ENCODE data around the gene SSTR3.

Gene SSTR3

DNA sequence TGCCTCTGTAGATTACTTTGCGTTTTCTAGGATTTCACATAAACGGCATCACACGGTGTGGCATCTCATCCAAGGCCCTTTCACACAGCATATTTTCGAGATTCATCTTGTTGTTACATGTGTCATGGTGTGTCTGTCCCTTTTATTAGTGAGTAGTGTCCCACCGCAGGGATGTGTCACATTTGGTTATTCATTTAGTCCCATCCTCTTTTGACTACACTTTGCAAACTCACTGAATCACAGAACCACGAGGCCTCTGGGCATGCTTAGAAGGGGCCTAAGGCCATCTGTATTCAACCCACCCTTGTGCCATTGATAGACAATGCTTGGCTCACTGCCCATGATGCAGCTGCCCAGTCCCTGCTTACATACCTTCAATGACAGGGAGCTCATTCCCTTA lies 36.0 kb upstream of the SSTR3 start:
- Histone ChIP-seq H3K79me2 (ENCODE audit: control insufficient read depth, low read length) (peaks cover 7% of the 10 kb centered on the region), H3K9me2 (replicated peaks; ENCODE audit: control insufficient read depth, low read length) (no peaks in the 10 kb centered on the region), H3K27ac (ENCODE audit: low read depth, low read length) (no peak overlapping the region), H4K20me1 (ENCODE audit: control insufficient read depth, insufficient read depth, low read depth, low read length) (no peaks in the 10 kb centered on the region), H3K4me2 (ENCODE audit: low read length) (no peak overlapping the region), H3K4me3 (ENCODE audit: low read length) (no peak overlapping the region), H3F3A (ENCODE audit: control insufficient read depth, insufficient read depth) (peaks cover 26% of the 10 kb centered on the region), H3K4me1 (ENCODE audit: control insufficient read depth, low read length) (peaks cover 50% of the 10 kb centered on the region), H3K27me3 (ENCODE audit: control insufficient read depth, low read length) (no peaks in the 10 kb centered on the region), H3K9me3 (ENCODE audit: control insufficient read depth, insufficient read depth, low read length) (no peaks in the 10 kb centered on the region), H3K36me3 (ENCODE audit: control insufficient read depth, low read length) (peaks cover 6% of the 10 kb centered on the region)
- TF ChIP-seq EZH2phosphoT487 (IDR thresholded peaks at IDR 0.05; ENCODE audit: borderline replicate concordance, low read length) = no peak
- TF ChIP-seq, protein P1, sequence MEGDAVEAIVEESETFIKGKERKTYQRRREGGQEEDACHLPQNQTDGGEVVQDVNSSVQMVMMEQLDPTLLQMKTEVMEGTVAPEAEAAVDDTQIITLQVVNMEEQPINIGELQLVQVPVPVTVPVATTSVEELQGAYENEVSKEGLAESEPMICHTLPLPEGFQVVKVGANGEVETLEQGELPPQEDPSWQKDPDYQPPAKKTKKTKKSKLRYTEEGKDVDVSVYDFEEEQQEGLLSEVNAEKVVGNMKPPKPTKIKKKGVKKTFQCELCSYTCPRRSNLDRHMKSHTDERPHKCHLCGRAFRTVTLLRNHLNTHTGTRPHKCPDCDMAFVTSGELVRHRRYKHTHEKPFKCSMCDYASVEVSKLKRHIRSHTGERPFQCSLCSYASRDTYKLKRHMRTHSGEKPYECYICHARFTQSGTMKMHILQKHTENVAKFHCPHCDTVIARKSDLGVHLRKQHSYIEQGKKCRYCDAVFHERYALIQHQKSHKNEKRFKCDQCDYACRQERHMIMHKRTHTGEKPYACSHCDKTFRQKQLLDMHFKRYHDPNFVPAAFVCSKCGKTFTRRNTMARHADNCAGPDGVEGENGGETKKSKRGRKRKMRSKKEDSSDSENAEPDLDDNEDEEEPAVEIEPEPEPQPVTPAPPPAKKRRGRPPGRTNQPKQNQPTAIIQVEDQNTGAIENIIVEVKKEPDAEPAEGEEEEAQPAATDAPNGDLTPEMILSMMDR (IDR thresholded peaks at IDR 0.05; ENCODE audit: low read depth, low read length, poor library complexity, severe bottlenecking) = no peak

DNA sequence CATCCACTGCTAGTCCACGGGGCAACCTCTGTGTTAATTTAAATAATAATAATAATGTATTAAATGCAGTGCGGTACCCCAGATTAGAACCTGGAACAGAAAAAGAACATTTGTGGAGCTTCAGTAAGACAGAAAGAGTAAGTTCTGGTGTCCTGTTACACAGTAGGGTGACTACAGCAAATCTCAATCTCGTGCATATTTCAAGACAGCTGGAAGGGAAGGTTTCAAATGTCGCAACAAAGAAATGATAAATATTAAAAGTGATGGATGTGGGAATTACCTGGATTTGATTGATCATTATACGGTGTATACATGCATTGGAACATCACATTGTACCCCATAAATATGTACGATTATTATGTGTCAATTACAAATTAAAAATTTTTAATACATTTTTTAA lies 33.5 kb upstream of the SSTR3 start:
- no peak for TF ChIP-seq EZH2phosphoT487 (IDR thresholded peaks at IDR 0.05; ENCODE audit: borderline replicate concordance, low read length)
- TF ChIP-seq, protein P1 (IDR thresholded peaks at IDR 0.05; ENCODE audit: low read depth, low read length, poor library complexity, severe bottlenecking) = no peak
- peaks cover 68% of the 10 kb centered on the region for H3K4me1 ChIP-seq (ENCODE audit: control insufficient read depth, low read length)
- H3K27ac ChIP-seq (ENCODE audit: low read depth, low read length) = peak overlapping the region; percentile 93
- peaks cover 32% of the 10 kb centered on the region for H3K79me2 ChIP-seq (ENCODE audit: control insufficient read depth, low read length)
- H3K9me2 ChIP-seq (replicated peaks; ENCODE audit: control insufficient read depth, low read length) = no peaks in the 10 kb centered on the region
- H3K27me3 ChIP-seq (ENCODE audit: control insufficient read depth, low read length) = no peaks in the 10 kb centered on the region
- peaks cover 24% of the 10 kb centered on the region for H3K36me3 ChIP-seq (ENCODE audit: control insufficient read depth, low read length)
- H3K4me2 ChIP-seq (ENCODE audit: low read length) = peak overlapping the region; percentile 83
- peaks cover 18% of the 10 kb centered on the region for H3F3A ChIP-seq (ENCODE audit: control insufficient read depth, insufficient read depth)
- no peaks in the 10 kb centered on the region for H4K20me1 ChIP-seq (ENCODE audit: control insufficient read depth, insufficient read depth, low read depth, low read length)
- peak overlapping the region; percentile 23; the same call in 1 of the 2 replicates for H3K4me3 ChIP-seq (ENCODE audit: low read length)
- no peaks in the 10 kb centered on the region for H3K9me3 ChIP-seq (ENCODE audit: control insufficient read depth, insufficient read depth, low read length)

DNA sequence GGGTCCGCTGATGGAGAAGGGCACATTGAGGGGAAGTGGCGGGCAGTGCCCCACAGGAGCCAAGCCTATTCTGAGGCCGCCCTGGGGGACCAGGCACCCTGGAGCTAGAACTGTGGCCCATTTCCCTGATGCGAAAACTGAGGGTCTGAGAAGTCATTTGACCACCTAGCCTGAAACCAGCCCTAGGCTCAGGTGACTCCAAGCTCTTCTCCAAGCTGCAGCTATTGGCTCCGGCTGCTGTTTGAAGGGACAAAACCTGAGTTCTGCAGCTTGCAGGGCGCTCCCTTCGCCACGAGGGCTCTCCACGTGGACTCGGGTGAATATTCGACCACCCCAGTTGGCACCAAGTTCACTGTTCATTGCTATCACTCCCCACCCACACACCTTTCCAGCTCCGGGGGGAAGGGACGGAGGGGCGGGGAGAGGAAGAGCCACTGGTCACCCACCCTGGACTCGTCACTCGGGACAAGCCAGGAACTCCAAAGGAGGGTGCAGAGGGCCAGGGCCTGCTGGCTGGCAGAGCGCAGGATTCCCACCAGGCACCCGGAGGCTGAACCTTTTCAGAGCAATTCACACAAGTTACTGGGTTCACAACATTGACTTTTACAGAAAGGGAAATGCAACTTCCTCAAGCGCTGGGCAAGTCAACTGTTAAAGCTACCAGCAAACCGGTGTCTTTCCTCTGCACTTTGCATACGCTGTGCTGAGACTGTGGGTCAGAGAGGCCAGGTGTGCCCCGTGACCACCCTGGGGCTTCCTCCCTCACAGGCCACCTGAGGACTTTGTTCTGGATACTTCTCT lies 32.8 kb upstream of the SSTR3 start:
- H4K20me1 ChIP-seq (ENCODE audit: control insufficient read depth, insufficient read depth, low read depth, low read length) = no peaks in the 10 kb centered on the region
- peaks cover 38% of the 10 kb centered on the region for H3K79me2 ChIP-seq (ENCODE audit: control insufficient read depth, low read length)
- peaks cover 30% of the 10 kb centered on the region for H3K36me3 ChIP-seq (ENCODE audit: control insufficient read depth, low read length)
- peak overlapping the region; percentile 83 for H3K4me2 ChIP-seq (ENCODE audit: low read length)
- no peaks in the 10 kb centered on the region for H3K9me3 ChIP-seq (ENCODE audit: control insufficient read depth, insufficient read depth, low read length)
- H3K27me3 ChIP-seq (ENCODE audit: control insufficient read depth, low read length) = no peaks in the 10 kb centered on the region
- H3F3A ChIP-seq (ENCODE audit: control insufficient read depth, insufficient read depth) = peaks cover 18% of the 10 kb centered on the region
- H3K4me3 ChIP-seq (ENCODE audit: low read length) = peak overlapping the region; percentile 93
- no peaks in the 10 kb centered on the region for H3K9me2 ChIP-seq (replicated peaks; ENCODE audit: control insufficient read depth, low read length)
- H3K4me1 ChIP-seq (ENCODE audit: control insufficient read depth, low read length) = peaks cover 74% of the 10 kb centered on the region
- TF ChIP-seq, protein P1 (IDR thresholded peaks at IDR 0.05; ENCODE audit: low read depth, low read length, poor library complexity, severe bottlenecking) = no peak
- no peak for TF ChIP-seq EZH2phosphoT487 (IDR thresholded peaks at IDR 0.05; ENCODE audit: borderline replicate concordance, low read length)
- peak overlapping the region; percentile 93 for H3K27ac ChIP-seq (ENCODE audit: low read depth, low read length)

Measured in DOHH2 (cell line).